Ishikawa (cell line): ENCODE data around the gene INTS6.

Experiments
- CEBPB ChIP-seq: IDR thresholded peaks from 2 replicates; pipeline ENCODE4 v1.6.1; 2012
- CREB1 ChIP-seq: IDR thresholded peaks from 2 replicates; pipeline ENCODE4 v1.6.1; 2012; ENCODE audit warnings: low read depth
- EGR1 ChIP-seq: IDR thresholded peaks from 2 replicates; pipeline ENCODE4 v1.6.1; 2012
- EP300 ChIP-seq: IDR thresholded peaks from 2 replicates; pipeline ENCODE4 v1.6.1; 2012; ENCODE audit warnings: borderline replicate concordance
- FOXM1 ChIP-seq: IDR thresholded peaks from 2 replicates; pipeline ENCODE4 v1.6.1; 2012; ENCODE audit warnings: low read depth, borderline replicate concordance
- NFIC ChIP-seq: IDR thresholded peaks from 2 replicates; pipeline ENCODE4 v1.6.1; 2012
- RAD21 ChIP-seq: IDR thresholded peaks from 2 replicates; pipeline ENCODE4 v1.6.1; 2012; ENCODE audit warnings: low read depth
- TAF1 ChIP-seq: IDR thresholded peaks from 2 replicates; pipeline ENCODE4 v1.6.1; 2012; ENCODE audit warnings: low read depth, mild to moderate bottlenecking
- TCF12 ChIP-seq: IDR thresholded peaks from 2 replicates; pipeline ENCODE4 v1.6.1; 2012; ENCODE audit warnings: low read depth
- TEAD4 ChIP-seq: IDR thresholded peaks from 2 replicates; pipeline ENCODE4 v1.6.1; 2012
- YY1 ChIP-seq: IDR thresholded peaks from 2 replicates; pipeline ENCODE4 v1.6.1; 2012; ENCODE audit warnings: low read depth
- ZBTB7A ChIP-seq: IDR thresholded peaks from 2 replicates; pipeline ENCODE4 v1.6.1; 2012; ENCODE audit warnings: low read depth
- TF ChIP-seq, protein P1 (sequence below): IDR thresholded peaks from 2 replicates; pipeline ENCODE4 v1.6.1; 2012; ENCODE audit warnings: low read depth, mild to moderate bottlenecking
- TF ChIP-seq, protein P2 (sequence below): IDR thresholded peaks from 2 replicates; pipeline ENCODE4 v1.6.1; 2012
- TF ChIP-seq, protein P3 (sequence below): IDR thresholded peaks from 2 replicates; pipeline ENCODE4 v1.6.1; 2012

Gene INTS6

DNA sequence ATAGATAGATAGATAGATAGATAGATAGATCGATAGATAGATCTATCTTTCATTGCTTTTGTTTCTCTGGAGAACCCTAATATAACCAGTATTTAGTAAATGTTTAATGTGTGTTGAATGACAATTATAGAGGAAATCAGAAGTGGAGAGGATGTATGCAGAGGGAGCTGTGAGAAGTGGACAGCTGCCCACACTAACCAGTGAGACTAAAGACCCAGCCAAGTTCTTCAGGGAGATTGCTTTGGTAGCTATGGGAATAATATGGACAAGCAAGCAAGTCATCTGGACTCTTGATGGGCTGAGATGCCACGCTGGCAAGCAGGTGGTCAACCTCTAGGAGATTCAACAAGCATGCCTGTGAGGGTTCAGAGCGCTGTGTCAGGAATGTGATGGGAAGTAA, 14.9 kb upstream of the INTS6 start:
- TF ChIP-seq, protein P1, sequence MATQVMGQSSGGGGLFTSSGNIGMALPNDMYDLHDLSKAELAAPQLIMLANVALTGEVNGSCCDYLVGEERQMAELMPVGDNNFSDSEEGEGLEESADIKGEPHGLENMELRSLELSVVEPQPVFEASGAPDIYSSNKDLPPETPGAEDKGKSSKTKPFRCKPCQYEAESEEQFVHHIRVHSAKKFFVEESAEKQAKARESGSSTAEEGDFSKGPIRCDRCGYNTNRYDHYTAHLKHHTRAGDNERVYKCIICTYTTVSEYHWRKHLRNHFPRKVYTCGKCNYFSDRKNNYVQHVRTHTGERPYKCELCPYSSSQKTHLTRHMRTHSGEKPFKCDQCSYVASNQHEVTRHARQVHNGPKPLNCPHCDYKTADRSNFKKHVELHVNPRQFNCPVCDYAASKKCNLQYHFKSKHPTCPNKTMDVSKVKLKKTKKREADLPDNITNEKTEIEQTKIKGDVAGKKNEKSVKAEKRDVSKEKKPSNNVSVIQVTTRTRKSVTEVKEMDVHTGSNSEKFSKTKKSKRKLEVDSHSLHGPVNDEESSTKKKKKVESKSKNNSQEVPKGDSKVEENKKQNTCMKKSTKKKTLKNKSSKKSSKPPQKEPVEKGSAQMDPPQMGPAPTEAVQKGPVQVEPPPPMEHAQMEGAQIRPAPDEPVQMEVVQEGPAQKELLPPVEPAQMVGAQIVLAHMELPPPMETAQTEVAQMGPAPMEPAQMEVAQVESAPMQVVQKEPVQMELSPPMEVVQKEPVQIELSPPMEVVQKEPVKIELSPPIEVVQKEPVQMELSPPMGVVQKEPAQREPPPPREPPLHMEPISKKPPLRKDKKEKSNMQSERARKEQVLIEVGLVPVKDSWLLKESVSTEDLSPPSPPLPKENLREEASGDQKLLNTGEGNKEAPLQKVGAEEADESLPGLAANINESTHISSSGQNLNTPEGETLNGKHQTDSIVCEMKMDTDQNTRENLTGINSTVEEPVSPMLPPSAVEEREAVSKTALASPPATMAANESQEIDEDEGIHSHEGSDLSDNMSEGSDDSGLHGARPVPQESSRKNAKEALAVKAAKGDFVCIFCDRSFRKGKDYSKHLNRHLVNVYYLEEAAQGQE = no peak
- TF ChIP-seq EP300 (no peak), NFIC (no peak), CEBPB (no peak), YY1 (no peak), RAD21 (no peak), CREB1 (no peak), FOXM1 (no peak), EGR1 (no peak), TCF12 (no peak), TAF1 (no peak), ZBTB7A (no peak), TEAD4 (no peak)
- TF ChIP-seq, protein P2, sequence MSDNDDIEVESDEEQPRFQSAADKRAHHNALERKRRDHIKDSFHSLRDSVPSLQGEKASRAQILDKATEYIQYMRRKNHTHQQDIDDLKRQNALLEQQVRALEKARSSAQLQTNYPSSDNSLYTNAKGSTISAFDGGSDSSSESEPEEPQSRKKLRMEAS = no peak
- TF ChIP-seq, protein P3, sequence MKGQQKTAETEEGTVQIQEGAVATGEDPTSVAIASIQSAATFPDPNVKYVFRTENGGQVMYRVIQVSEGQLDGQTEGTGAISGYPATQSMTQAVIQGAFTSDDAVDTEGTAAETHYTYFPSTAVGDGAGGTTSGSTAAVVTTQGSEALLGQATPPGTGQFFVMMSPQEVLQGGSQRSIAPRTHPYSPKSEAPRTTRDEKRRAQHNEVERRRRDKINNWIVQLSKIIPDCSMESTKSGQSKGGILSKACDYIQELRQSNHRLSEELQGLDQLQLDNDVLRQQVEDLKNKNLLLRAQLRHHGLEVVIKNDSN = no peak

DNA sequence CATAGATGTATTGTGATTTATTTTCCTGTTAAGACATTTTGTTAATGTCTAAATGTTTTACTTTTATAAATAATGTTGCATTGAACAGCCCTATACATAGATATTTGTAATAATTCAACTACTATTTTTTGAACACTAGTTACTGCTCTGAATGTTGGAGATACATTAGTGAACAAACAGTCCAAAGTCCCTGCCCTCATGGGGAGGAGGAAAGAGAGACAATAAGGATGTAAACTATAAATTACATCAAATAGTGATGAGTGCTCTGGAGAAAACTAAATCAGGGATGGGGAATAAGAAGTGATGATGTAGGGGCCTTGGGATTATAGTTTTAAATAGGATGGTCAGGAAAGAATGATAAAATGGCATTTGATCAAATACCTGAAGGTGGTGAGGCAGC, 12.3 kb upstream of the INTS6 start:
- TF ChIP-seq CEBPB = no peak
- no peak for TF ChIP-seq RAD21
- no peak for TF ChIP-seq ZBTB7A
- TF ChIP-seq EP300 = no peak
- no peak for TF ChIP-seq TAF1
- TF ChIP-seq, protein P2 = no peak
- TF ChIP-seq, protein P1 = no peak
- TF ChIP-seq, protein P3 = no peak
- no peak for TF ChIP-seq FOXM1
- no peak for TF ChIP-seq NFIC
- no peak for TF ChIP-seq YY1
- TF ChIP-seq TEAD4 = no peak
- no peak for TF ChIP-seq TCF12
- TF ChIP-seq CREB1 = no peak
- TF ChIP-seq EGR1 = no peak

DNA sequence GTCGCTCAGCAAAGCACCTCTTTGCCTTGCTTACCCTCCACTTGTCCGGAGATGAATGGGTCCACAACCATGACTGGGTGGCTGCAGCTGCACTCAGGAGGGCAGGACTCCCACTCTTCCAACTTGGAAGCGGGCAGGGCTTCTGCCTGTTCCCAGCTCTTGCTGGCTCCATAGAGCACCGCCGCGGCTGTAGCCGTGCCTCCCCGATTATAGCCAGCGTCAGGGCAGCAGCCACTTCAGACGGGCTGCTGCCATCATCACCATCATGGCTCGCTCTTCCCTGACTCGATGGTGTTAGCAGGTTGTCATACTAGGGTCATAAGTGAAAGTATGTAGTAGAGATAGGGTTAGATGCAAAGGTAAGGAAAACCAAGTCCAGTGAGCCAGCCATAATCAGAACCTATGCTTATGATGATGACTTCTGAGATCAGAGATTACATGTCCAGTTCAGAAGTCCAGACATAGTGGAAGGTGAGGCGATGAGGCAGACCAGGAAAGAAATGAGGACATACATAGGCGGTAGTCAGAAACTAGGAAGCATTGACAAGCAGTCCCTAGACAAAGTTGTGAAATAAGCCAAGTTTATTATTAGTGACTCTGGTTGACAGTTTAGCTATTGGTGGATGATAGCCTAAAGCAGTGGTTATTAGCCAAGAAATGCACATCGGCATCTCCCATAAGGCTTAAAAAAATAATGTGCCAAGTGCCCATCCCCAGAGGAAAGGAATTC, 4.4 kb upstream of the INTS6 start:
- TF ChIP-seq YY1 (no peak), CEBPB (no peak), TAF1 (no peak), TCF12 (no peak), EP300 (no peak), TEAD4 (no peak), ZBTB7A (no peak), FOXM1 (no peak), NFIC (no peak), CREB1 (no peak), EGR1 (no peak), RAD21 (no peak)
- TF ChIP-seq, protein P3 = no peak
- TF ChIP-seq, protein P1 = no peak
- TF ChIP-seq, protein P2 = no peak
